Liver (tissue), 9 donors: ENCODE data around the gene PAPPA. TPM values are rescaled to one million over a fixed set of nuclear protein-coding genes. Genes with fewer than 3 reads are reported as not detected.

ENCODE experiments used
- DNase-seq: peaks from one replicate; pipeline ENCODE4 v3.0.0-alpha.2; 2017; ENCODE audit warnings: low spot score
- H3K27ac ChIP-seq, 2 donors: one replicate each; pipeline ENCODE4 v1.7.0; 2013; ENCODE audit warnings: inconsistent platforms in 2 of 2, low read length in 2 of 2, control low read depth in 1 of 2, low read depth in 1 of 2, mild to moderate bottlenecking in 1 of 2
- H3K27me3 ChIP-seq, 4 donors: one replicate each; pipeline versions ENCODE4 v1.6.1 to v1.7.0; 2013; ENCODE audit warnings: low read length in 3 of 4, inconsistent platforms in 1 of 4, mild to moderate bottlenecking in 1 of 4, moderate library complexity in 1 of 4; ENCODE audit not compliant: control insufficient read depth in 4 of 4, insufficient read depth in 4 of 4
- H3K36me3 ChIP-seq, 4 donors: one replicate each; pipeline versions ENCODE4 v1.6.1 to v1.7.0; 2013; ENCODE audit warnings: low read length in 3 of 4, mild to moderate bottlenecking in 3 of 4, low read depth in 1 of 4, moderate library complexity in 1 of 4; ENCODE audit not compliant: control insufficient read depth in 4 of 4, insufficient read depth in 3 of 4
- H3K4me1 ChIP-seq, 4 donors: one replicate each; pipeline versions ENCODE4 v1.6.1 to v1.7.0; 2013; ENCODE audit warnings: low read length in 3 of 4, mild to moderate bottlenecking in 3 of 4, moderate library complexity in 1 of 4; ENCODE audit not compliant: control insufficient read depth in 4 of 4, insufficient read depth in 4 of 4
- H3K4me3 ChIP-seq, 3 donors: one replicate each; pipeline versions ENCODE4 v1.6.1 to v1.7.0; 2013; ENCODE audit warnings: low read length in 3 of 3, control low read depth in 1 of 3, low read depth in 1 of 3, mild to moderate bottlenecking in 1 of 3
- H3K9ac ChIP-seq, 2 donors: one replicate each; pipeline ENCODE4 v1.7.0; 2013; ENCODE audit warnings: low read length in 2 of 2, mild to moderate bottlenecking in 2 of 2, moderate library complexity in 2 of 2, control low read depth in 1 of 2, low read depth in 1 of 2
- H3K9me3 ChIP-seq, 4 donors: one replicate each; pipeline versions ENCODE4 v1.6.1 to v1.7.0; 2013; ENCODE audit warnings: low read length in 3 of 4; ENCODE audit not compliant: control insufficient read depth in 4 of 4
- ATF3 ChIP-seq: IDR thresholded peaks from 2 replicates; pipeline ENCODE4 v1.6.1; 2016; ENCODE audit warnings: antibody characterized with exemption
- EGR1 ChIP-seq, 2 donors: IDR thresholded peaks; 2 replicates each; pipeline ENCODE4 v1.6.1; 2016 to 2018; ENCODE audit warnings: antibody characterized with exemption in 2 of 2, low read depth in 2 of 2
- FOXA1 ChIP-seq: IDR thresholded peaks from 2 replicates; pipeline ENCODE4 v1.6.1; 2016; ENCODE audit warnings: antibody characterized with exemption
- FOXA2 ChIP-seq: IDR thresholded peaks from 2 replicates; pipeline ENCODE4 v1.6.1; 2016; ENCODE audit warnings: antibody characterized with exemption
- GABPA ChIP-seq, 2 donors: IDR thresholded peaks in 1 of 2; conservative IDR thresholded peaks in 1 of 2; 2 replicates each; pipeline ENCODE4 v1.6.1; 2016; ENCODE audit warnings: antibody characterized with exemption in 2 of 2, mild to moderate bottlenecking in 1 of 2, moderate library complexity in 1 of 2
- HNF4A ChIP-seq, 2 donors: conservative IDR thresholded peaks; 2 replicates each; pipeline ENCODE4 v1.6.1; 2016; ENCODE audit warnings: antibody characterized with exemption in 2 of 2, mild to moderate bottlenecking in 2 of 2
- HNF4G ChIP-seq: IDR thresholded peaks from 2 replicates; pipeline ENCODE4 v1.6.1; 2016; ENCODE audit warnings: antibody characterized with exemption
- JUND ChIP-seq, 2 donors: IDR thresholded peaks; 2 replicates each; pipeline ENCODE4 v1.6.1; 2016; ENCODE audit warnings: antibody characterized with exemption in 2 of 2
- NR2F2 ChIP-seq: IDR thresholded peaks from 2 replicates; pipeline ENCODE4 v1.6.1; 2016; ENCODE audit warnings: antibody characterized with exemption
- RAD21 ChIP-seq, 2 donors: IDR thresholded peaks; 2 replicates each; pipeline ENCODE4 v1.6.1; 2016; ENCODE audit warnings: antibody characterized with exemption in 2 of 2, mild to moderate bottlenecking in 2 of 2
- SP1 ChIP-seq: IDR thresholded peaks from 2 replicates; pipeline ENCODE4 v1.6.1; 2018; ENCODE audit warnings: antibody characterized with exemption, mild to moderate bottlenecking
- TAF1 ChIP-seq: conservative IDR thresholded peaks from 2 replicates; pipeline ENCODE4 v1.6.1; 2016; ENCODE audit warnings: antibody characterized with exemption, mild to moderate bottlenecking
- YY1 ChIP-seq: IDR thresholded peaks from 2 replicates; pipeline ENCODE4 v1.6.1; 2016; ENCODE audit warnings: antibody characterized with exemption, mild to moderate bottlenecking
- ZBTB33 ChIP-seq: IDR thresholded peaks from 2 replicates; pipeline ENCODE4 v1.6.1; 2016; ENCODE audit warnings: antibody characterized with exemption
- WGBS: extraction: QIAGEN DNeasy Blood & Tissue Kit; methylation state at CpG from one replicate; pipeline ENCODE4 v1.1.7; 2013; 5-methylcytosine and 5-hydroxymethylcytosine counted together
- polyA plus RNA-seq, 2 donors: library from polyadenylated mRNA; stranded (reverse) in 1 of 2; unstranded in 1 of 2; fragments of 200-250 nt in 1 of 2; fragments of >200 nt in 1 of 2; fragmentation: Nextera tagmentation in 1 of 2; extraction: Ambion mirVana in 1 of 2; gene quantifications; one replicate each; pipeline versions ENCODE4 v1.2.1 to v1.2.3, GENCODE V29; 2013 to 2015
- total RNA-seq, 2 donors: library from RNA; depleted of rRNA; stranded (reverse); fragments of >200 nt; gene quantifications; one replicate each; pipeline ENCODE4 v1.2.3, GENCODE V29; 2014
- TF ChIP-seq, protein P1 (sequence below): IDR thresholded peaks from 2 replicates; pipeline ENCODE4 v1.6.1; 2016; ENCODE audit warnings: antibody characterized with exemption
- TF ChIP-seq, protein P2 (sequence below): IDR thresholded peaks from 2 replicates; pipeline ENCODE4 v1.6.1; 2016; ENCODE audit warnings: antibody characterized with exemption, mild to moderate bottlenecking
- donor health status: healthy.
- donor health status: healthy.
- donor health status: healthy.
- donor health status: healthy.
- donor health status: healthy.

PAPPA gene
- total and polyA plus RNA-seq, 4 donors: 0.03 to 0.33 (median 0.20) TPM

DNA sequence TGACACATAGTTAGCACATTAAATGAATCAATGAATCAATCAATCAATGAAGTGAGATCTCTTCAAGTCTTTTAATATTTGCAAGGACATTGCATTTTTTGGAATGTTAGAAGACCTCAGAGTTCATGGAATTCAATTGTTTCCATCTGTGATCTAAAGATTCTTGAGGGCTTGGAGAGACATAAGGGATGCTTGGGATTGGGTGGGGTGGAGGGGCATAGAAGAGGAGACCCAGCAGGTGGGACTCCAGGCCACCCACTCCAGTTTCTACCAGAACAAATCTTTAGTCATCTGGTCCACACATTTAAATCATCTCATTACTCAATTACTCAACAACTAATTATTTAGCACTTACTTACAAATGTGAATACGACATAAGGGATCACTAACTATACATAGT, 282.5 kb downstream of the PAPPA start:
- Histone ChIP-seq H3K36me3 (no peaks in the 10 kb centered on the region), H3K9me3 (no peaks in the 10 kb centered on the region), H3K9ac (no peak overlapping the region), H3K4me3 (no peak overlapping the region), H3K4me1 (no peaks in the 10 kb centered on the region), H3K27ac (no peak overlapping the region), H3K27me3 (no peaks in the 10 kb centered on the region)
- TF ChIP-seq ATF3 (no peak), RAD21 (IDR thresholded peaks at IDR 0.05) (no peak), NR2F2 (no peak), YY1 (no peak), EGR1 (IDR thresholded peaks at IDR 0.05; ENCODE audit: low read depth in 2 of 2) (no peak), HNF4G (no peak), HNF4A (conservative IDR thresholded peaks at IDR 0.05) (no peak), FOXA2 (no peak), JUND (IDR thresholded peaks at IDR 0.05) (no peak), SP1 (no peak), FOXA1 (no peak), TAF1 (no peak)
- 97% methylated on average over 1 of the region's 1 CpG for WGBS
- no peak for DNase-seq

DNA sequence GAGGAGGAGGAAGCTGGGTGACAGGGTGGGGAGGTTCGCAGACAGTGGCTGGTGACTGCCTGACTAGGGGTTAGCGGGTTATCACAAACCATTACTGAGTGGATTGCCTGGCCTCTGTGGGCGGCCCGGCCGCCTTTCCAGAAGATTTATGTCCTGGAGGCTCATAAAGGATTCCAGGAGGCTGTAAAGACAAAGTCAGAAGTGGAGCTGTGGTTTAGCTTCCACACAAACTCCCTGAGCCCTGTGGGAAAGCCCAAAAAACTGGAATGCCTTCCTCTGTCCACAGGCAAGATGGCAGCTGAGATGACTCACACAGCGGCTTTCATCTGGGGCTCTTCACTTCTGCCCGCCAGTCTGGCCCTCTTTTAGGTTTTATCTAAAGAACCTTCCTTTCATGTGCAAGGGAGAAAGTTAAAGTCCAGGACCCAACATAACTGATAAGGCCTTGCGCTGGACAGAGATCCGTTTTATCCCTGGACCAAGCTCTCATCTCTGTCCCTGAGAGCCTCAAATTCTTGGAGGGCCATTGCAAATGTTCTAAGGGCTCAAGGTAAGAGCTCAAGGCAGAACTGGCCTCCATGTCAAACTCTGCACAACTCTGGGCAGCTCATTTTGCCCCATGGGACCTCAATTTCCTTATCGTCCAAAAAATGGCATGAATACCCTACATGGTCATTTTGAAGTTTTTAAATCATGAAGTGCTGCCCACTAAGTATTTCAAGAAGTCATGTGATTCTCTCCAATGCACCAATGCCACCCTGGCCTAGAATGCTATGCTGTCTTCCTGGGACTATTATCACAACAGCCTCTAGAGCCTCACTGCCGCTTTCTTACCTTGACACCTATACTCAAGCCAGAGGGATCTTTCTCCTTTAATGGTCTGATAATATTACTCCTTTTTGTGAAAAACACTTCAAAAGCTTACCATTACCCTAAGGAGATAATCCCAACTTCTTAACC, 284.1 kb downstream of the PAPPA start:
- H3K9me3 ChIP-seq: no peaks in the 10 kb centered on the region
- no peaks in the 10 kb centered on the region for H3K27me3 ChIP-seq
- H3K4me1 ChIP-seq: no peaks in the 10 kb centered on the region
- H3K36me3 ChIP-seq: no peaks in the 10 kb centered on the region
- 80% methylated on average over 11 of the region's 11 CpGs for WGBS
- peak; percentile 21 for DNase-seq
- H3K4me3 ChIP-seq: no peak overlapping the region
- TF ChIP-seq, protein P1, sequence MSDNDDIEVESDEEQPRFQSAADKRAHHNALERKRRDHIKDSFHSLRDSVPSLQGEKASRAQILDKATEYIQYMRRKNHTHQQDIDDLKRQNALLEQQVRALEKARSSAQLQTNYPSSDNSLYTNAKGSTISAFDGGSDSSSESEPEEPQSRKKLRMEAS: no peak
- TF ChIP-seq NR2F2: no peak
- no peak for TF ChIP-seq TAF1
- TF ChIP-seq FOXA2: no peak
- TF ChIP-seq ZBTB33: no peak
- no peak for TF ChIP-seq JUND (IDR thresholded peaks at IDR 0.05)
- no peak for TF ChIP-seq SP1
- no peak for TF ChIP-seq EGR1 (IDR thresholded peaks at IDR 0.05; ENCODE audit: low read depth in 2 of 2)
- TF ChIP-seq, protein P2, sequence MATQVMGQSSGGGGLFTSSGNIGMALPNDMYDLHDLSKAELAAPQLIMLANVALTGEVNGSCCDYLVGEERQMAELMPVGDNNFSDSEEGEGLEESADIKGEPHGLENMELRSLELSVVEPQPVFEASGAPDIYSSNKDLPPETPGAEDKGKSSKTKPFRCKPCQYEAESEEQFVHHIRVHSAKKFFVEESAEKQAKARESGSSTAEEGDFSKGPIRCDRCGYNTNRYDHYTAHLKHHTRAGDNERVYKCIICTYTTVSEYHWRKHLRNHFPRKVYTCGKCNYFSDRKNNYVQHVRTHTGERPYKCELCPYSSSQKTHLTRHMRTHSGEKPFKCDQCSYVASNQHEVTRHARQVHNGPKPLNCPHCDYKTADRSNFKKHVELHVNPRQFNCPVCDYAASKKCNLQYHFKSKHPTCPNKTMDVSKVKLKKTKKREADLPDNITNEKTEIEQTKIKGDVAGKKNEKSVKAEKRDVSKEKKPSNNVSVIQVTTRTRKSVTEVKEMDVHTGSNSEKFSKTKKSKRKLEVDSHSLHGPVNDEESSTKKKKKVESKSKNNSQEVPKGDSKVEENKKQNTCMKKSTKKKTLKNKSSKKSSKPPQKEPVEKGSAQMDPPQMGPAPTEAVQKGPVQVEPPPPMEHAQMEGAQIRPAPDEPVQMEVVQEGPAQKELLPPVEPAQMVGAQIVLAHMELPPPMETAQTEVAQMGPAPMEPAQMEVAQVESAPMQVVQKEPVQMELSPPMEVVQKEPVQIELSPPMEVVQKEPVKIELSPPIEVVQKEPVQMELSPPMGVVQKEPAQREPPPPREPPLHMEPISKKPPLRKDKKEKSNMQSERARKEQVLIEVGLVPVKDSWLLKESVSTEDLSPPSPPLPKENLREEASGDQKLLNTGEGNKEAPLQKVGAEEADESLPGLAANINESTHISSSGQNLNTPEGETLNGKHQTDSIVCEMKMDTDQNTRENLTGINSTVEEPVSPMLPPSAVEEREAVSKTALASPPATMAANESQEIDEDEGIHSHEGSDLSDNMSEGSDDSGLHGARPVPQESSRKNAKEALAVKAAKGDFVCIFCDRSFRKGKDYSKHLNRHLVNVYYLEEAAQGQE: no peak
- no peak for TF ChIP-seq RAD21 (IDR thresholded peaks at IDR 0.05)
- TF ChIP-seq YY1: no peak
- no peak for TF ChIP-seq HNF4A (conservative IDR thresholded peaks at IDR 0.05)
- TF ChIP-seq FOXA1: no peak
- no peak for TF ChIP-seq GABPA (IDR thresholded peaks at IDR 0.05 in 1 of 2, conservative IDR thresholded peaks at IDR 0.05 in 1 of 2)
- no peak overlapping the region for H3K27ac ChIP-seq
- H3K9ac ChIP-seq: no peak overlapping the region
